HEK293 (cell line): ENCODE measurements around the gene TTLL1.

Experiments used
- CTCF ChIA-PET: fragments of 350-600 bp; formaldehyde crosslinking; extraction: SDS; loops from one replicate; lab custom pipeline; 2021; ENCODE audit warnings: antibody characterized with exemption; lab: Yijun Ruan, JAX
- POLR2A ChIA-PET: fragments of 300-600 bp; formaldehyde crosslinking; extraction: SDS; loops from one replicate; lab custom pipeline; 2020; ENCODE audit warnings: antibody characterized with exemption, inconsistent platforms; lab: Yijun Ruan, JAX
- H3K27ac ChIP-seq: fragments of 200-500 bp; sonication (Bioruptor generic); 2 replicates; pipeline ENCODE4 v1.5.1; 2014; ENCODE audit warnings: low read depth, low read length, control low read depth, inconsistent platforms; ENCODE audit errors: extremely low read depth
- H3K36me3 ChIP-seq, 2 experiments: fragments of 200-500 bp in 1 of 2; sonication (Bioruptor generic) in 1 of 2; 1 replicate in 1 of 2; 2 replicates in 1 of 2; pipeline ENCODE4 v1.5.1; 2014 to 2017; ENCODE audit warnings: inconsistent platforms in 2 of 2, low read length in 2 of 2; ENCODE audit not compliant: control insufficient read depth in 2 of 2, insufficient read depth in 1 of 2
- H3K4me1 ChIP-seq: fragments of 200-500 bp; sonication (Bioruptor generic); 2 replicates; pipeline ENCODE4 v1.5.1; 2014; ENCODE audit warnings: mild to moderate bottlenecking, low read length, inconsistent platforms; ENCODE audit not compliant: control insufficient read depth, insufficient read depth
- H3K4me3 ChIP-seq: 2 replicates; pipeline ENCODE4 v1.5.1; 2011; ENCODE audit warnings: low read depth, mild to moderate bottlenecking, control low read depth, low read length, moderate library complexity
- H3K9me3 ChIP-seq: fragments of 200-500 bp; sonication (Bioruptor generic); 2 replicates; pipeline ENCODE4 v1.5.1; 2014; ENCODE audit warnings: low read depth, low read length, inconsistent platforms; ENCODE audit not compliant: control insufficient read depth, insufficient read depth
- PBX3 ChIP-seq: sonication (generic); formaldehyde crosslinking; IDR thresholded peaks from 2 replicates; pipeline ENCODE4 v1.8.1; 2022; ENCODE audit warnings: mild to moderate bottlenecking, moderate library complexity, missing genetic modification reagents
- ZBTB48 ChIP-seq: fragments of 450-650 bp; formaldehyde crosslinking; IDR thresholded peaks from 2 replicates; pipeline ENCODE4 v1.5.1; 2016; ENCODE audit warnings: missing biosample characterization, missing genetic modification characterization
- ZNF184 ChIP-seq: fragments of 450-650 bp; IDR thresholded peaks from 2 replicates; pipeline ENCODE4 v1.5.1; 2018; ENCODE audit warnings: missing biosample characterization, mild to moderate bottlenecking, missing genetic modification characterization
- ZNF19 ChIP-seq: fragments of 450-650 bp; formaldehyde crosslinking; IDR thresholded peaks from 2 replicates; pipeline ENCODE4; 2016; ENCODE audit warnings: missing biosample characterization, missing genetic modification characterization, low read depth
- ZNF221 ChIP-seq: fragments of 450-650 bp; formaldehyde crosslinking; IDR thresholded peaks from 2 replicates; pipeline ENCODE4 v1.5.1; 2017; ENCODE audit warnings: missing biosample characterization, missing genetic modification characterization, borderline replicate concordance
- ZNF248 ChIP-seq: fragments of 450-650 bp; formaldehyde crosslinking; IDR thresholded peaks from 2 replicates; pipeline ENCODE4 v1.5.1; 2017; ENCODE audit warnings: missing biosample characterization, missing genetic modification characterization
- ZNF274 ChIP-seq, 2 experiments: fragments of 200-500 bp in 1 of 2; fragments of 450-650 bp in 1 of 2; sonication (Bioruptor generic) in 1 of 2; formaldehyde crosslinking in 1 of 2; IDR thresholded peaks; 2 replicates each; pipeline versions ENCODE4 v1.5.1 to v1.6.1; 2014 to 2016; ENCODE audit warnings: borderline replicate concordance in 1 of 2, inconsistent platforms in 1 of 2, low read length in 1 of 2, missing biosample characterization in 1 of 2, missing genetic modification characterization in 1 of 2
- ZNF354C ChIP-seq: fragments of 450-650 bp; formaldehyde crosslinking; IDR thresholded peaks from 2 replicates; pipeline ENCODE4 v1.5.1; 2016; ENCODE audit warnings: missing biosample characterization, missing genetic modification characterization, low read depth, borderline replicate concordance
- ZNF416 ChIP-seq: fragments of 450-650 bp; formaldehyde crosslinking; IDR thresholded peaks from 2 replicates; pipeline ENCODE4 v1.5.1; 2016; ENCODE audit warnings: missing biosample characterization, missing genetic modification characterization
- ZNF514 ChIP-seq: fragments of 450-650 bp; formaldehyde crosslinking; IDR thresholded peaks from 2 replicates; pipeline ENCODE4 v1.5.1; 2016; ENCODE audit warnings: missing biosample characterization, missing genetic modification characterization
- ZNF521 ChIP-seq: fragments of 450-650 bp; formaldehyde crosslinking; IDR thresholded peaks from 2 replicates; pipeline ENCODE4 v1.5.1; 2017; ENCODE audit warnings: missing biosample characterization, mild to moderate bottlenecking, missing genetic modification characterization
- ZNF549 ChIP-seq: fragments of 450-650 bp; IDR thresholded peaks from 2 replicates; pipeline ENCODE4 v1.5.1; 2018; ENCODE audit warnings: missing biosample characterization, missing genetic modification characterization, mild to moderate bottlenecking, inconsistent platforms, moderate library complexity
- ZNF558 ChIP-seq: fragments of 450-650 bp; formaldehyde crosslinking; IDR thresholded peaks from 2 replicates; pipeline ENCODE4 v1.5.1; 2016; ENCODE audit warnings: missing biosample characterization, missing genetic modification characterization
- ZNF600 ChIP-seq: fragments of 450-650 bp; formaldehyde crosslinking; IDR thresholded peaks from 2 replicates; pipeline ENCODE4 v1.5.1; 2016; ENCODE audit warnings: missing biosample characterization, missing genetic modification characterization
- ZNF629 ChIP-seq: fragments of 450-650 bp; formaldehyde crosslinking; IDR thresholded peaks from 2 replicates; pipeline ENCODE4 v1.5.1; 2017; ENCODE audit warnings: missing biosample characterization, missing genetic modification characterization
- ZNF692 ChIP-seq: fragments of 450-650 bp; formaldehyde crosslinking; IDR thresholded peaks from 2 replicates; pipeline ENCODE4 v1.5.1; 2016; ENCODE audit warnings: missing biosample characterization, missing genetic modification characterization
- ZNF701 ChIP-seq: fragments of 450-650 bp; formaldehyde crosslinking; IDR thresholded peaks from 2 replicates; pipeline ENCODE4 v1.5.1; 2016; ENCODE audit warnings: missing biosample characterization, missing genetic modification characterization
- TF ChIP-seq, protein P1 (sequence below): fragments of 450-650 bp; formaldehyde crosslinking; IDR thresholded peaks from 2 replicates; pipeline ENCODE4 v1.5.1; 2016; ENCODE audit warnings: missing biosample characterization, missing genetic modification characterization
- TF ChIP-seq, protein P2 (sequence below): fragments of 450-650 bp; formaldehyde crosslinking; conservative IDR thresholded peaks from 2 replicates; pipeline ENCODE4 v1.5.1; 2016; ENCODE audit warnings: low read depth, missing biosample characterization, missing genetic modification characterization
- TF ChIP-seq, protein P3 (sequence below): fragments of 450-650 bp; formaldehyde crosslinking; IDR thresholded peaks from 2 replicates; pipeline ENCODE4 v1.5.1; 2016; ENCODE audit warnings: missing biosample characterization, missing genetic modification characterization

TTLL1 gene

DNA sequence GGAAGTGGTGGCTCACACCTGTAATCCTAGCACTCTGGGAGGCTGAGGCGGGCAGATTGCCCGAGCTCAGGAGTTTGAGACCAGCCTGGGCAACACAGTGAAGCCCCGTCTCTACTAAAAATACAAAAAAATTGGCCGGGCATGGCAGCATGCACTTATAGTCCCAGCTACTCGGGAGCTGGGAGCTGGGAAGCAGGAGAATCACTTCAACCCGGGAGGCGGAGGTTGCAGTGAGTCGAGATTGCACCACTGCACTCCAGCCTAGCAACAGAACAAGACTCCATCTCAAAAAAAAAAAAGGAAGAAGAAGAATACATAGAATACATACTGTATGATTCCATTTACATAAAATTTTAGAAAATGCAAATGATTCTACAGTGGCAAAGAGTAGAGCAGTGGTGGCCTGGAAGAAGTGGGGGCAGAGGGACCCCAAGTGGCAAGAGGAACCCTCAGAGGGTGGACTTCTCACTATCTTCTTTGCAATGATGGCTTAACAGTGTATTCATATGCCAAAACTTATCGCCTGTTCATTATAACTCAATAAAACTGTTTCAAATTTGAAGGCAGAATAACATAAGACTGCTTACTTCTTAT lies 96.2 kb downstream of the TTLL1 start:
- ChIA-PET POLR2A (no interaction called here), CTCF (interaction anchor here (1.2 to 2.1 kb wide), 3 partner anchors 41 to 126 kb away, joined by 3 to 4 read pairs (median 4); no protein-coding TSS in a partner anchor)
- TF ChIP-seq ZNF701 (no peak), ZNF416 (tag by site-specific recombination) (no peak), ZNF514 (tag by site-specific recombination) (no peak), ZNF558 (tag by site-specific recombination) (no peak), ZNF600 (tag by site-specific recombination) (no peak), PBX3 (CRISPR knock-in tag) (no peak), ZNF692 (no peak), ZNF549 (tag by site-specific recombination) (no peak), ZNF221 (tag by site-specific recombination) (no peak), ZNF629 (no peak), ZNF248 (tag by site-specific recombination) (no peak), ZNF521 (tag by site-specific recombination) (no peak), ZNF184 (tag by site-specific recombination) (no peak), ZBTB48 (tag by site-specific recombination) (no peak), ZNF19 (no peak), ZNF274 (IDR thresholded peaks at IDR 0.05; ENCODE audit: low read length) (no peak), ZNF274 (tag by site-specific recombination; IDR thresholded peaks at IDR 0.05; ENCODE audit: borderline replicate concordance) (no peak), ZNF354C (tag by site-specific recombination) (no peak)
- TF ChIP-seq, protein P1, sequence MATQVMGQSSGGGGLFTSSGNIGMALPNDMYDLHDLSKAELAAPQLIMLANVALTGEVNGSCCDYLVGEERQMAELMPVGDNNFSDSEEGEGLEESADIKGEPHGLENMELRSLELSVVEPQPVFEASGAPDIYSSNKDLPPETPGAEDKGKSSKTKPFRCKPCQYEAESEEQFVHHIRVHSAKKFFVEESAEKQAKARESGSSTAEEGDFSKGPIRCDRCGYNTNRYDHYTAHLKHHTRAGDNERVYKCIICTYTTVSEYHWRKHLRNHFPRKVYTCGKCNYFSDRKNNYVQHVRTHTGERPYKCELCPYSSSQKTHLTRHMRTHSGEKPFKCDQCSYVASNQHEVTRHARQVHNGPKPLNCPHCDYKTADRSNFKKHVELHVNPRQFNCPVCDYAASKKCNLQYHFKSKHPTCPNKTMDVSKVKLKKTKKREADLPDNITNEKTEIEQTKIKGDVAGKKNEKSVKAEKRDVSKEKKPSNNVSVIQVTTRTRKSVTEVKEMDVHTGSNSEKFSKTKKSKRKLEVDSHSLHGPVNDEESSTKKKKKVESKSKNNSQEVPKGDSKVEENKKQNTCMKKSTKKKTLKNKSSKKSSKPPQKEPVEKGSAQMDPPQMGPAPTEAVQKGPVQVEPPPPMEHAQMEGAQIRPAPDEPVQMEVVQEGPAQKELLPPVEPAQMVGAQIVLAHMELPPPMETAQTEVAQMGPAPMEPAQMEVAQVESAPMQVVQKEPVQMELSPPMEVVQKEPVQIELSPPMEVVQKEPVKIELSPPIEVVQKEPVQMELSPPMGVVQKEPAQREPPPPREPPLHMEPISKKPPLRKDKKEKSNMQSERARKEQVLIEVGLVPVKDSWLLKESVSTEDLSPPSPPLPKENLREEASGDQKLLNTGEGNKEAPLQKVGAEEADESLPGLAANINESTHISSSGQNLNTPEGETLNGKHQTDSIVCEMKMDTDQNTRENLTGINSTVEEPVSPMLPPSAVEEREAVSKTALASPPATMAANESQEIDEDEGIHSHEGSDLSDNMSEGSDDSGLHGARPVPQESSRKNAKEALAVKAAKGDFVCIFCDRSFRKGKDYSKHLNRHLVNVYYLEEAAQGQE (tag by site-specific recombination): no peak
- TF ChIP-seq, protein P2, sequence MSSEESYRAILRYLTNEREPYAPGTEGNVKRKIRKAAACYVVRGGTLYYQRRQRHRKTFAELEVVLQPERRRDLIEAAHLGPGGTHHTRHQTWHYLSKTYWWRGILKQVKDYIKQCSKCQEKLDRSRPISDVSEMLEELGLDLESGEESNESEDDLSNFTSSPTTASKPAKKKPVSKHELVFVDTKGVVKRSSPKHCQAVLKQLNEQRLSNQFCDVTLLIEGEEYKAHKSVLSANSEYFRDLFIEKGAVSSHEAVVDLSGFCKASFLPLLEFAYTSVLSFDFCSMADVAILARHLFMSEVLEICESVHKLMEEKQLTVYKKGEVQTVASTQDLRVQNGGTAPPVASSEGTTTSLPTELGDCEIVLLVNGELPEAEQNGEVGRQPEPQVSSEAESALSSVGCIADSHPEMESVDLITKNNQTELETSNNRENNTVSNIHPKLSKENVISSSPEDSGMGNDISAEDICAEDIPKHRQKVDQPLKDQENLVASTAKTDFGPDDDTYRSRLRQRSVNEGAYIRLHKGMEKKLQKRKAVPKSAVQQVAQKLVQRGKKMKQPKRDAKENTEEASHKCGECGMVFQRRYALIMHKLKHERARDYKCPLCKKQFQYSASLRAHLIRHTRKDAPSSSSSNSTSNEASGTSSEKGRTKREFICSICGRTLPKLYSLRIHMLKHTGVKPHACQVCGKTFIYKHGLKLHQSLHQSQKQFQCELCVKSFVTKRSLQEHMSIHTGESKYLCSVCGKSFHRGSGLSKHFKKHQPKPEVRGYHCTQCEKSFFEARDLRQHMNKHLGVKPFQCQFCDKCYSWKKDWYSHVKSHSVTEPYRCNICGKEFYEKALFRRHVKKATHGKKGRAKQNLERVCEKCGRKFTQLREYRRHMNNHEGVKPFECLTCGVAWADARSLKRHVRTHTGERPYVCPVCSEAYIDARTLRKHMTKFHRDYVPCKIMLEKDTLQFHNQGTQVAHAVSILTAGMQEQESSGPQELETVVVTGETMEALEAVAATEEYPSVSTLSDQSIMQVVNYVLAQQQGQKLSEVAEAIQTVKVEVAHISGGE (tag by site-specific recombination): no peak
- TF ChIP-seq, protein P3, sequence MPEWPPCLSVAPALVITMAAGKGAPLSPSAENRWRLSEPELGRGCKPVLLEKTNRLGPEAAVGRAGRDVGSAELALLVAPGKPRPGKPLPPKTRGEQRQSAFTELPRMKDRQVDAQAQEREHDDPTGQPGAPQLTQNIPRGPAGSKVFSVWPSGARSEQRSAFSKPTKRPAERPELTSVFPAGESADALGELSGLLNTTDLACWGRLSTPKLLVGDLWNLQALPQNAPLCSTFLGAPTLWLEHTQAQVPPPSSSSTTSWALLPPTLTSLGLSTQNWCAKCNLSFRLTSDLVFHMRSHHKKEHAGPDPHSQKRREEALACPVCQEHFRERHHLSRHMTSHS: no peak
- no peak overlapping the region for H3K4me3 ChIP-seq
- no peak overlapping the region for H3K27ac ChIP-seq
- peaks cover 0 to 3% of the 10 kb centered on the region in 2 experiments; a peak in 1 of 3 replicates for H3K36me3 ChIP-seq
- H3K4me1 ChIP-seq: peaks cover 19% of the 10 kb centered on the region; the same call in 1 of the 2 replicates
- no peaks in the 10 kb centered on the region for H3K9me3 ChIP-seq
